Activated CD4-positive, alpha-beta T cell treated with anti-CD3 and anti-CD28 coated beads, Interleukin-2, amount 10 ng/mL, durations not matched to agents 24 days and 14 days (primary cell): ENCODE results near the gene ATOH7. TPM values are rescaled to one million over a fixed set of nuclear protein-coding genes. Genes with fewer than 3 reads are reported as not detected.
"Not testable (repeated sequence)": the region's sequence is repeated elsewhere in the genome, so short reads cannot be mapped to it uniquely, and the experiment has no call there.

ENCODE experiments used
- DNase-seq: peaks from one replicate; pipeline ENCODE4 v3.0.0; 2022
- H3K27ac Mint-ChIP-seq: one replicate; pipeline ENCODE4 v1.8.0; 2022; ENCODE audit warnings: mild to moderate bottlenecking, mixed read lengths
- H3K27me3 Mint-ChIP-seq: one replicate; pipeline ENCODE4 v1.8.0; 2022; ENCODE audit warnings: mixed read lengths
- H3K36me3 Mint-ChIP-seq: one replicate; pipeline ENCODE4 v1.8.0; 2022; ENCODE audit warnings: low read depth, mild to moderate bottlenecking, mixed read lengths
- H3K4me1 Mint-ChIP-seq: one replicate; pipeline ENCODE4 v1.8.0; 2021; ENCODE audit warnings: mixed read lengths
- H3K4me3 Mint-ChIP-seq: one replicate; pipeline ENCODE4 v1.8.0; 2022; ENCODE audit warnings: mild to moderate bottlenecking, moderate library complexity, mixed read lengths
- H3K9me3 Mint-ChIP-seq: one replicate; pipeline ENCODE4 v1.8.0; 2021; ENCODE audit warnings: mixed read lengths
- intact Hi-C: fragments of 100-400 bp; cut with micrococcal nuclease; formaldehyde crosslinking; loops from one replicate; pipeline ENCODE4 v1.15.1; 2023
- total RNA-seq: library from RNA; stranded (reverse); gene quantifications from 2 replicates; pipeline ENCODE4 v1.2.3, GENCODE V29; 2022

ATOH7 gene
- total RNA-seq: not detected in 2 replicates

DNA sequence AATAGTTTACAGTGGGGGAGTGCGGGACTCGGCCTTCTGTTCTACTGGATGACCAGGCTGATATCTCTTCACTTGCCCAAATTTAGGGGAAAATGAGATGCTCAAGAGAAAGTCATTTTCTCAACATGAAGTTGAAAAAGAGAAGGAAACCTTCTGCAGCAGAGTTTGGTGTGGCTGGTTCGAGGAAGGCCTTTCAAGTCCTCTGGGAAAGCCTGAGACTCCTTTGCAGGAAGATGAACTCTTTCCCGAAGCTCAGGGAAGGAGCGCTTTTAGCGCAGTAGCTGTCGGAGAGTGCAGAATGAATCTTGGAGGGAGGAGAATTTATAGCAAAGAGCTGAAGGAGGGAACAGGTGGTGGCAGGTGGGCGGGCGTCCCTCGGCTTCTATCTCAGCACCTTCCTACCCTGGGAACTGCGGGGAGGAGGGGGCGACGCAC lies at the start of gene ATOH7:
Gene ATOH7 (minus strand): TSS at position 297 of the 435 bp plus-strand sequence. CDS start 436 bp downstream, outside the sequence.
- Mint-ChIP-seq H3K9me3 (no peaks in the 10 kb centered on the region), H3K36me3 (no peaks in the 10 kb centered on the region), H3K27ac (no peak within 1 kb of the TSS), H3K27me3 (peaks cover 50% of the 10 kb centered on the region), H3K4me3 (peak within 1 kb of the TSS; percentile 83), H3K4me1 (peaks cover 6% of the 10 kb centered on the region)
- DNase-seq: no peak
- intact Hi-C loops: no loop called here

DNA sequence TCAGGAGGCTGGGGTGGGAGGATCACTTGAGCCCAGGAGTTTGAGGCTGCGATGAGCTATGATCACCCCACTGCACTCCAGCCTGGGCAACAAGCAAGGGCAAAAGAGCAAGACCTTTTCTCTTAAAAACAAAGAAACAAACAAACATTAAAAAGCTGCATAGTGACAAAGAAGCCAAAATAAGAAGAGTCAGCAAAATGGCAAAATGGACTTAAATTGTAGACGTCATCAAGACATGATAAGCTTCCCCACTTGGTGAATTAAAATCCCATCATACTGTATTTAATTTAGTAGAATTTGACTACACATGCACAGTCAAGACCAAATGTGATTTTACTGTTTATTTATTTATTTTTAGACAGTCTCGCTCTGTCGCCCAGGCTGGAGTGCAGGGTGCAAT lies 48.8 kb upstream of the ATOH7 start:
- intact Hi-C loops: no loop called here
- H3K9me3 Mint-ChIP-seq: peaks cover 10% of the 10 kb centered on the region
- H3K27ac Mint-ChIP-seq: no peak overlapping the region
- H3K4me3 Mint-ChIP-seq: no peak overlapping the region
- no peaks in the 10 kb centered on the region for H3K27me3 Mint-ChIP-seq
- H3K36me3 Mint-ChIP-seq: no peaks in the 10 kb centered on the region
- no peaks in the 10 kb centered on the region for H3K4me1 Mint-ChIP-seq
- DNase-seq: no peak

DNA sequence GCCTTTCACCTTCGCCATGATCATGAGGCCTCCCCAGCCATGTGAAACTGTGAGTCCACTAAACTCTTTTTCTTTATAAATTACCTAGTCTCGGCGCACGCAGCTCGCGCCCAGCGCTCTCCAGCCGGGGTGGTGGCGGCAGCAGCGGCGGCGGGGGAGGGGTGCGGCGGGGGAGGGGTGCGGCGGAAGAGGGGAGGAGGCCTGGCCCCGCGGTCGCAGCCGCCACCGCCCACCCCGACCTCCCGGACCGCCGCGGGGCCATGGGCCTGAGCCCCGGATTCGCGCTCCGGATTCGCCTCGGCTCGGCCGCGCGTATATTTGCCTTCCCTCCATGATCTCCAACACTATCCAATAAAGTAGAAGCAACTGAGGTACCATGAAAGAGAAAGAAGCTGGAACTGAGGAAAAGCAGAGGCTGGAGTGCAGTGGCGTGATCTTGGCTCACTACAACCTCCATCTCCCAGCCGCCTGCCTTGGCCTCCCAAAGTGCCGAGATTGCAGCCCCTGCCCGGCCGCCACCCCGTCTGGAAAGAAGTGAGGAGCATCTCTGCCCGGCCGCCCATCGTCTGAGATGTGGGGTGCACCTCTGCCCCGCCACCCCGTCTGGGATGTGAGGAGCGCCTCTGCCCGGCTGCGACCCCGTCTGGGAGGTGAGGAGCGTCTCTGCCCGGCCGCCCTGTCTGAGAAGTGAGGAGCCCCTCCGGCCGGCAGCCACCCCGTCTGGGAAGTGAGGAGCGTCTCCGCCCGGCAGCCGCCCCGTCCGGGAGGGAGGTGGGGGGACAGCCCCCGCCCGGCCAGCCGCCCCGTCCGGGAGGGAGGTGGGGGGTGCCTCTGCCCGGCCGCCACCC lies 47.2 kb upstream of the ATOH7 start:
- intact Hi-C loops, H3K36me3 Mint-ChIP-seq, H3K27me3 Mint-ChIP-seq, H3K27ac Mint-ChIP-seq, H3K4me1 Mint-ChIP-seq, DNase-seq, H3K9me3 Mint-ChIP-seq, H3K4me3 Mint-ChIP-seq: not testable (repeated sequence)

DNA sequence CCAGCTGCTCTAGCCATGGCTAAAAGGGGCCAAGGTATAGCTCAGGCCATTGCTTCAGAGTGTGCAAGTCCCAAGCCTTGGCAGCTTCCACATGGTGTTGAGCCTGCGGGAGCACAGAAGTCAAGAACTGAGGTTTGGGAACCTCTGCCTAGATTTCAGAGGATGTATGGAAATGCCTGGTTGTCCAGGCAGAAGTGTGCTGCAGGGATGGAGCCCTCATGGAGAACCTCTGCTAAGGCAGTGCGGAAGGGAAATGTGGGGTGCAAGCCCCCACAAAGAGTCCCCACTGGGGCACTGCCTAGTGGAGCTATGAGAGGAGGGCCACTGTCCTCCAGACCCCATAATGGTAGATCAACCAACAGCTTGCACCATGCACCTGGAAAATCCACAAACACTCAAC lies 45.9 kb upstream of the ATOH7 start:
- H3K27me3 Mint-ChIP-seq, DNase-seq, H3K9me3 Mint-ChIP-seq, H3K4me1 Mint-ChIP-seq, H3K36me3 Mint-ChIP-seq, H3K4me3 Mint-ChIP-seq, H3K27ac Mint-ChIP-seq, intact Hi-C loops: not testable (repeated sequence)

DNA sequence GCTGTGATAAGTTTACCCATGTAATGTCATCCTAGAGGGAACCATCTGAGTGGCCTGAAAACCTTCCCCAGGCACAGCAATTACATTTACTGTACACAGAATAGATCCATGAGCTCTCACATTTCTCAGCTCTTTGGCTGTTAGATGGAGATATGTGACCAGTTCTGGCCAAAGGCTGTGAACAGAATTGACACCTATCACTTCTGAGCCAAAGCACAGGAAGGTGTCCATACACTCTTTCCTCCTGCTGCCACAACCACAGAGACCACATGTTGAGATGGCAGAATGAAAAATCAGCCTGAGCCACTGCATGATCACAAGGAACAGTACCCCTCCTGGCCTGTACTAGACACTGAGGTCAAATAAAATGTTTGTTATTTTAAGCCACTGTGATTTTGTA lies 44.3 kb upstream of the ATOH7 start:
- intact Hi-C loops: no loop called here
- Mint-ChIP-seq H3K4me1 (no peaks in the 10 kb centered on the region), H3K4me3 (no peak overlapping the region), H3K27ac (no peak overlapping the region), H3K36me3 (no peaks in the 10 kb centered on the region), H3K9me3 (peaks cover 10% of the 10 kb centered on the region), H3K27me3 (no peaks in the 10 kb centered on the region)
- no peak for DNase-seq

DNA sequence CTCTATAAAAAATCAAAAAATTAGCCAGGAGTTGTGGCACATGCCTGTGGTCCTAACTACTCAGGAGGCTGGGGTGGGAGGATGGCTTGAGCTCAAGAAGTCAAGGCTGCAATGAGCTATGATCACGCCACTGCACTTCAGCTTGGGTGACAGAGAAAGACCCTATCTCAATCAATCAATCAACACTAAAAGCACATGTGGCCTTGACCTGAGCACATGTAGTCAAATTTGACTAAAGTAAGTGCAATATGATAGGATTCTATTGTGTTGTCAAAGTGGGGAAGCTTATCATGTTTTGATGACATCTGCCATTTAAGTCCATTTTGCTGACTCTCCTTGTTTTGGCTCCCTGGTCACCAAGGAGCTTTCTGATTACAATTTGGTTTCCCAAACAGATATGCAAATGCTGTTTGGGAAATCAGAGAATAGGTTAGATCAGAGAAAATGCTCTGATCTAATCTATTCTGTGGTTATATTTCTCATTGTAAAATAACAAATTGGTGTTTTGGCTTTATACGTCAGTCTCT lies 43.8 kb upstream of the ATOH7 start:
- no peak overlapping the region for H3K4me3 Mint-ChIP-seq
- no peak overlapping the region for H3K27ac Mint-ChIP-seq
- no peaks in the 10 kb centered on the region for H3K27me3 Mint-ChIP-seq
- H3K9me3 Mint-ChIP-seq: peaks cover 10% of the 10 kb centered on the region
- H3K36me3 Mint-ChIP-seq: no peaks in the 10 kb centered on the region
- DNase-seq: no peak
- intact Hi-C loops: no loop called here
- no peaks in the 10 kb centered on the region for H3K4me1 Mint-ChIP-seq

DNA sequence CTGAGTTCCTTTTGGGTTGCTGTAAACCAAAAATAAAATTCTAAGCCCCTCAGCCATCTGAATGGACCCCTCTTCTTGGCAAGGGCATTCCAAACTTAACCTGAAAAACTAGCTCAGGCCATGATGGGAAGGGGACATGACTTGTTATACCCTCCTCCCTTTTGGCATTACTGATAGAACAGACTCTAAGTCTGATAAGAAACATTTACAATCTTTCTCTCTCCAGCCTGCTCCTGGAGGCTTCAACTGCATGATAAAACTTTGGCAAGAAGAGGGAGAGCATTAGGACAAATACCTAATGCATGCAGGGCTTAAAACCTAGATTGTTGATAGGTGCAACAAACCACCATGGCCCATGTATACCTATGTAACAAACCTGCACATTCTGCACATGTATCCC lies 40.9 kb upstream of the ATOH7 start:
- DNase-seq: no peak
- Mint-ChIP-seq H3K36me3 (no peaks in the 10 kb centered on the region), H3K9me3 (peaks cover 6% of the 10 kb centered on the region), H3K4me1 (no peaks in the 10 kb centered on the region), H3K27ac (no peak overlapping the region), H3K27me3 (peaks cover 10% of the 10 kb centered on the region), H3K4me3 (no peak overlapping the region)
- intact Hi-C loops: no loop called here

DNA sequence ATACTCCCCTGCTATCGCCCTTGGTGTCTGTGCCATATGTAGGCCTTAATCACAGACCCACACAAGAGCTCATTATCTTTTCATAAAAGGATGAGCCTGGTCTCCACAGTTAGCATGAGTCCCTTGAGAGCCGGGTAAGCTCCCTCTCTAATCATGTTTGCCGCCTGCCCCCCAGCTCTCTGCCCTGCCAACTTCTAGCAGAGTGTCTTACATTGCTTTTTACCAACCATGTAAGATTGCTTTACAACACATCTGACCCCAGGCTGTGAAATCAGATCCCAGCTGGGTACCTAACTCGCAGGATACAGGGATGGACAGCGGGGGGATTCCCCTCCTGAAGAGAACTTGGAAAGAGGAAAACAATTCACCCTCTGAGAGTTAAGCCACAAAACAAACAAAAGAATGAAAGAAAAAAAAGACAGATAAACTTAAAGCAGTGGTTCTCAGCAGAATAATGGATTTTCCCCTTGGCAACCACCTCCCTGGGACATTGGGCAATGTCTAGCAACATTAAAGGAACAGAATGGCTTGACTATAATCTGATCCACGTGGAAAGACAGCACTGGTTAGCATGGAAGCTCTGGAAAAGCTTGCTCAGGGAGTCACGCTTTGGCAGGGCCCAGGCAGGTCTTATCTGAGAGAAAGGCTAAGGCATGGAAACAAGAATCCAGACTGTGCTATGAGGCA lies 39.4 kb upstream of the ATOH7 start:
- Mint-ChIP-seq H3K4me1 (no peaks in the 10 kb centered on the region), H3K27ac (no peak overlapping the region), H3K4me3 (no peak overlapping the region), H3K36me3 (no peaks in the 10 kb centered on the region), H3K9me3 (no peaks in the 10 kb centered on the region), H3K27me3 (peaks cover 12% of the 10 kb centered on the region)
- intact Hi-C loops: no loop called here
- no peak for DNase-seq

DNA sequence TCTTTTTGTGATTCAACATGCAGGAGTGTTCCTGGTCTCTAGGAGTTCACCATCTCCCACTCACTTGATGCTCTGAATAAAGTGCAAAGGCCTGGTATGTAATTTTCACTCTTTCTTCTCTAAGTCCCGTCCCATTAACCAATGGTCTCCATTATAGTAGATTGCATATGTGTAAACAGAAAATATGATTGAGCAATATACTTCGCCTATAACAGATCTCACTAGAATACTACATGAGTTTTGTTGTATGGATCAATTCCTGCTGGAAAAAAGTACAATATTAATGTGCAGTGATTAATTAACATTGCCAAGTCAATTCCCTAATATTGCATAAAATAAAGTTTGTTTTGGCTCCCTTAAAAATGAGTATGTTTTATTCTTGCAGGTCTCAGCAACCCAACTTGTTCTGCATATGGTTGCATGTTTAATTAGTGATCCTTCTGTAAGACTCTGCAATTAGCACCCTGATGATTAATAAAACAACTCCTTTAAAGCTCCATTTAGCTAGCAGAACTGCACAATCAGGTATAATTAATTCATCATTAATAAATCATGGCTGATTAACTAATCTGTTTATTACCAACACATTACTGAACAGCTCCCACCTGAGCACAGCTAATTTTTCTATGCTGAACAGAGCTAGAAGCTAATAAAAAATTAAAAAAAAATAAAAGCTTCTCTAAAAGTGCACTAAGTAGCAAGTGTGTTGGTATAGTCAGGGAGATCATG lies 37.8 kb upstream of the ATOH7 start:
- no peak for DNase-seq
- H3K9me3 Mint-ChIP-seq: peaks cover 4% of the 10 kb centered on the region
- no peaks in the 10 kb centered on the region for H3K4me1 Mint-ChIP-seq
- H3K27ac Mint-ChIP-seq: no peak overlapping the region
- no peaks in the 10 kb centered on the region for H3K36me3 Mint-ChIP-seq
- peaks cover 12% of the 10 kb centered on the region for H3K27me3 Mint-ChIP-seq
- no peak overlapping the region for H3K4me3 Mint-ChIP-seq
- intact Hi-C loops: no loop called here

DNA sequence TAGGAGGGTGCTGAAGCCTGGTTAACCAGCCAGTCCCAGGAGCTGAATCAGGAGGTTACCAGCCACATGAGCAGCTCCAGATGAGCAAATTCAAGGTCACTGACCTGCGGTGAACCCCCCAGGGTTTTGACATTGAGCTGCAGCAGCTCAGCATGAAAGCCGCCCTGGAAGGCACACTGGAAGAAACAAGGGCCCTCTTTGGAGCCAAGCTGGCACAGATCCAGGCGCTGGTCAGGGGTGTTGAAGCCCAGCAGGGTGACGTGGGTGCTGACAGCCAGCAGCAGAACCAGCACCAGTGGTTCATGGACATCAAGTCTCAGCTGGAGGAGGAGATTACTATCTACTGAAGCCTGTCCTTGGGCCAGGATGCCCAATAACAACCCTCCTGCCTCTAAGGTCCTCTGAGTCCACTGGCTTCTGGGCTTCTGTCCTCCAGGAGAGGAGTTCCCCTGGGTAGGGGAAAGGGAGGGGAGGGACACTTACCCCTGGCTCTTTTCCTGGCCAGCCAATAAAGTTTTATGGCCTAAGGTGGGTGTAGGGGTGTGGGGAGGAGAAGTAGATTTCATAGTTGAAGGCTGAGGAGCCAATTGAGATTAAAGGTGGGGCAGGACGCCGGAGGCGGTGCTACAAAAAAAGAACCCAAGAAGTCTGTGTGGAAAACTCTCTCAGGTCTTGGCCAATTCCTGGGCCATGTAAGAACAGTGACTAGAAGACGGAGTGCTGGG lies 29.4 kb upstream of the ATOH7 start:
- DNase-seq: no peak
- Mint-ChIP-seq H3K4me1 (no peaks in the 10 kb centered on the region), H3K27ac (no peak overlapping the region)

DNA sequence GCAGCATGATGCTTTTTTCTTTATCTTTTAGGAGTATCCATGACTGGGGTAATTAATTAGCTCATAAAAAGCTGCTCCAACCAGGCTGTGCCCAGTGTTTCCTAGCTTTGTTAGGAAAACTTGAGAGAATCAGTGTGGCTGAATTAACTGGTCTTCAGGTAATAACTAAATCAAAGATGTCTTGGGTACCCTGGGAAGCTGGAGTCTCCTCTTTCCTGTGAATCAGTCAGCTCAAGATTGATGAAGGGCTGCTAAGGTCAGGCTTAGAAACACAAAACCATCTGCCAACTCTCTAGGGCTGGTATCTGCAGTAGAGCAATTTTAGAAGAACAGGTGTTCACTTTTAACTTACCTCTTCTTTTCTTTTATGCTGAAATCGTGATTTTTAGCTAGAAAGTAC lies 21.4 kb upstream of the ATOH7 start:
- intact Hi-C loops: no loop called here
- peaks cover 15% of the 10 kb centered on the region for H3K27me3 Mint-ChIP-seq
- no peaks in the 10 kb centered on the region for H3K36me3 Mint-ChIP-seq
- peaks cover 4% of the 10 kb centered on the region for H3K4me1 Mint-ChIP-seq
- H3K27ac Mint-ChIP-seq: no peak overlapping the region
- H3K9me3 Mint-ChIP-seq: no peaks in the 10 kb centered on the region
- no peak for DNase-seq
- no peak overlapping the region for H3K4me3 Mint-ChIP-seq

More for the DNA sequence above, 29.4 kb upstream of the ATOH7 start:
- intact Hi-C loops: no loop called here
- Mint-ChIP-seq H3K36me3 (no peaks in the 10 kb centered on the region), H3K9me3 (peaks cover 8% of the 10 kb centered on the region), H3K4me3 (no peak overlapping the region), H3K27me3 (peaks cover 16% of the 10 kb centered on the region)

DNA sequence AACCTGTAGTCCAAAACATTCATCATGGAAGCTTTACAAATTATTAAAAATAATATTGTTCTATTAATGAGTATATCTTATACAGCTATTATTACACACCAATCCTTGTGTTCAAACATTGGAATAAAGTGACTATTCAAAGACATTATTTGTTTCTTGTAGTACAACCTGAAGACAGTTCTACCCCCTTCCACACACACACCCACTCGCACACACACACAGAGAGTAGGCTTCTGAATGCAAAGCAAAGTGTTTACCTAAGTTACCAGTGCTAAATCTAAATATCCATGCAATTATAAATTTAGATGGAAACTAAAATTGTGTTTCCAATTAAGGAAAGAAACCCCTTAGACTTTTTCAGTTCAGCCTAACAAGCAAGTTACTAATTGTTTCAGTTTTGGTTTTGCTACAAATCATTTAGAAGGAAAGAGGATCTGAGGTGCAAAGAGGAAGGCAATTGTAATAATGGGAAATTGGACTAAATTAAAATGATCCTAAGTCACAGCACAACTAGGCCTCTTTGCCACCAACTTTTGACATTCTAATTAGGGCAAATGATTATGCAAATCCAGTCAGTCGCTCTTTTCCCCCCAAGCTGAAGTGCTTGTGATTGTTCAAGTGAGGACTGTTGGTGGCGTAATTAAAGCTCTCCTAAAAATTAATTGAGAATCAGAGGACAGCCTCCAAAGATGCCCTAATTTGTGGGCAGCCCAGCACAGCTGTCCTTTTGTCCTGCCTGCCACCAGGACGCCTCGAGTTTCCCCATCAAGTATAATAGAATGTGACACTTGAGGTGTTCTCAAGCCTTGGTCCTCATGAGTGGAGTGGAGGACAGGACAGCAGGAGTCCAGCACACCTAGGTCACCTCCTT lies 19.9 kb upstream of the ATOH7 start:
- Mint-ChIP-seq H3K27ac (no peak overlapping the region), H3K27me3 (peaks cover 8% of the 10 kb centered on the region), H3K4me1 (peaks cover 4% of the 10 kb centered on the region), H3K9me3 (no peaks in the 10 kb centered on the region), H3K4me3 (no peak overlapping the region), H3K36me3 (no peaks in the 10 kb centered on the region)
- intact Hi-C loops: no loop called here
- no peak for DNase-seq

DNA sequence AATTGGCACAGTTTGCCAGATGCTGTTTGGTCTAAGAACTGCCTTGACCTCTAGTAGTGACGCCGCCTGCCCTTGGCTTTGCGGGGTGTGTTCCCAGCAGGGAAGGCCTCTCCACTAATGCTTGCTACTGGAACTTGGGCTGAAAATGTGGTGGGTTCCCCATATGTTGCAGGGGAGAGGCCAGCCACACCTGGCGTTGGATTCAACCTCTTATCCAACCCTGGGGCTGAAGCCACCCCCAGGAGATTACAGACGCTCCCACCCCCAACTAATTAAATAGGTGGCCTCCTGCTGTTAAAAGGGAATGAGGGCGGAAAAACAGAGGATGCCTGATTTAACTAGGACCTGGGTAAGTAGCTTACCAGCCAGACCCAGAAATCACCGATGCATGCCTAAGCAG lies 19.2 kb upstream of the ATOH7 start:
- DNase-seq: no peak
- intact Hi-C loops: no loop called here
- Mint-ChIP-seq H3K36me3 (no peaks in the 10 kb centered on the region), H3K4me3 (no peak overlapping the region), H3K9me3 (no peaks in the 10 kb centered on the region), H3K4me1 (peaks cover 4% of the 10 kb centered on the region), H3K27me3 (peaks cover 2% of the 10 kb centered on the region), H3K27ac (no peak overlapping the region)
